PC-9 (cell line): Measurements from ENCODE around the gene INSR. TPM values are rescaled to one million over a fixed set of nuclear protein-coding genes. Genes with fewer than 3 reads are reported as not detected.

Source experiments
- BruUV-seq: library from RNA; stranded (reverse); fragments of 400-500 nt; replicated peaks from 2 replicates; lab custom pipeline; 2021; lab: Mats Ljungman, UMichigan
- CTCF ChIA-PET: fragments of 300-600 bp; sonication (Branson Sonifier 250); formaldehyde crosslinking; loops from one replicate; lab custom pipeline; 2022; ENCODE audit warnings: antibody characterized with exemption; lab: Charles Lee
- POLR2A ChIA-PET: fragments of 300-600 bp; sonication (Branson Sonifier 250); formaldehyde crosslinking; loops from one replicate; lab custom pipeline; 2022; ENCODE audit warnings: antibody characterized with exemption; ENCODE audit not compliant: unreplicated experiment; lab: Charles Lee
- DNase-seq, 2 experiments: peaks; one replicate each; pipeline versions ENCODE4 v3.0.0 to v3.0.0-alpha.2; 2015 to 2022; ENCODE audit warnings: mixed read lengths in 1 of 2
- H2AFZ ChIP-seq: fragments of 200-600 bp; sonication (generic); 2 replicates; pipeline ENCODE4 v1.8.1; 2017; ENCODE audit warnings: antibody characterized with exemption
- H3F3A ChIP-seq: fragments of 200-600 bp; sonication (generic); 2 replicates; pipeline ENCODE4 v1.8.1; 2017; ENCODE audit warnings: antibody characterized with exemption, mild to moderate bottlenecking, low read depth; ENCODE audit not compliant: insufficient read depth
- H3K27ac ChIP-seq: fragments of 200-600 bp; sonication (generic); 2 replicates; pipeline ENCODE4 v1.6.1; 2016; ENCODE audit warnings: mixed run types
- H3K27me3 ChIP-seq: fragments of 200-600 bp; sonication (generic); 2 replicates; pipeline ENCODE4 v1.6.1; 2016; ENCODE audit warnings: low read depth, mixed run types; ENCODE audit not compliant: insufficient read depth
- H3K36me3 ChIP-seq: fragments of 200-600 bp; sonication (generic); 2 replicates; pipeline ENCODE4 v1.6.1; 2016; ENCODE audit warnings: low read depth, mixed run types
- H3K4me1 ChIP-seq: fragments of 200-600 bp; sonication (generic); replicated peaks from 2 replicates; pipeline ENCODE4 v1.6.1; 2016; ENCODE audit warnings: mixed run types; ENCODE audit not compliant: insufficient read depth
- H3K4me2 ChIP-seq: fragments of 200-600 bp; sonication (generic); 2 replicates; pipeline ENCODE4 v1.6.1; 2017; ENCODE audit warnings: mixed run types
- H3K4me3 ChIP-seq: fragments of 200-600 bp; sonication (generic); 2 replicates; pipeline ENCODE4 v1.6.1; 2016; ENCODE audit warnings: mixed run types
- H3K79me2 ChIP-seq: fragments of 200-600 bp; sonication (generic); 2 replicates; pipeline ENCODE4 v1.6.1; 2017; ENCODE audit warnings: low read depth, mixed run types
- H3K9me2 ChIP-seq: fragments of 200-600 bp; sonication (generic); 2 replicates; pipeline ENCODE4 v1.8.1; 2017; ENCODE audit warnings: mild to moderate bottlenecking; ENCODE audit not compliant: insufficient read depth
- H3K9me3 ChIP-seq: fragments of 200-600 bp; sonication (generic); 2 replicates; pipeline ENCODE4 v1.8.1; 2016; ENCODE audit warnings: low read depth; ENCODE audit not compliant: insufficient read depth
- H4K20me1 ChIP-seq: fragments of 200-600 bp; sonication (generic); 2 replicates; pipeline ENCODE4 v1.8.1; 2017; ENCODE audit not compliant: insufficient read depth
- CTCF ChIP-seq: fragments of 200-600 bp; sonication (generic); conservative IDR thresholded peaks from 2 replicates; pipeline ENCODE4 v1.6.1; 2017; ENCODE audit warnings: mixed run types, antibody characterized with exemption, mild to moderate bottlenecking, moderate library complexity
- EZH2 ChIP-seq: fragments of 200-600 bp; sonication (generic); IDR thresholded peaks from 2 replicates; pipeline ENCODE4 v1.8.0; 2017; ENCODE audit warnings: antibody characterized with exemption, low read depth
- intact Hi-C: fragments of 100-400 bp; cut with micrococcal nuclease; formaldehyde crosslinking; loops from one replicate; pipeline ENCODE4 v1.10.0; 2022; ENCODE audit not compliant: unreplicated experiment
- total RNA-seq: library from RNA; stranded (reverse); gene quantifications from 2 replicates; pipeline ENCODE4 v1.2.3, GENCODE V29; 2021

Gene INSR
- total RNA-seq, 1 experiment from 2014 or later = 9.3 TPM

DNA sequence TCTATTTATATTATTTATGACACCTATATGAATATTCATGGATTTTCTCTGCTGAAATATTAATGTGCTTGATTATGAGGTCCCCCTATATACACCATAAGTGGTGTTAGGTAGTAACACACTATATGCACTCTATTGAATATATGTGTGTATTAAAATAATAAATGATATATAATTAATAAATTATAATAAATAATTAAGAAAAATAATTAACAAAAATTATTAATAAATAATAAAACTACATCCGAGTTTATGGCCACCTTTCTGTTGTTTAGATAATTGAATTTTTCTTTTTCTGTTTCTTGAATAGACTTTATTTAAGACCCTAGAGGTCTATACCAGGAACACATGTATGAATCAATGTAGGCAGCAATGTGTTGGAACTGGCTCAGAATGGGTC, 33.6 kb upstream of the INSR start:
- Histone ChIP-seq H3K27me3 (no peaks in the 10 kb centered on the region), H3K9me3 (no peaks in the 10 kb centered on the region), H3K4me2 (no peak overlapping the region), H3K4me1 (no peaks in the 10 kb centered on the region), H3K4me3 (no peak overlapping the region), H3K79me2 (no peaks in the 10 kb centered on the region), H2AFZ (no peak overlapping the region), H3F3A (no peaks in the 10 kb centered on the region), H3K36me3 (no peaks in the 10 kb centered on the region), H4K20me1 (no peaks in the 10 kb centered on the region), H3K9me2 (no peaks in the 10 kb centered on the region), H3K27ac (no peak overlapping the region)
- ChIA-PET POLR2A (interaction anchor here (0.6 kb wide), 1 partner anchor 44 kb away, joined by 3 read pairs; no protein-coding TSS in a partner anchor), CTCF (interaction anchor here (0.6 kb wide), 1 partner anchor 8 kb away, joined by 5 read pairs; no protein-coding TSS in a partner anchor)
- DNase-seq = no peak
- intact Hi-C loops = no loop called here
- no TSS peak for BruUV-seq
- TF ChIP-seq EZH2 (no peak), CTCF (no peak)

DNA sequence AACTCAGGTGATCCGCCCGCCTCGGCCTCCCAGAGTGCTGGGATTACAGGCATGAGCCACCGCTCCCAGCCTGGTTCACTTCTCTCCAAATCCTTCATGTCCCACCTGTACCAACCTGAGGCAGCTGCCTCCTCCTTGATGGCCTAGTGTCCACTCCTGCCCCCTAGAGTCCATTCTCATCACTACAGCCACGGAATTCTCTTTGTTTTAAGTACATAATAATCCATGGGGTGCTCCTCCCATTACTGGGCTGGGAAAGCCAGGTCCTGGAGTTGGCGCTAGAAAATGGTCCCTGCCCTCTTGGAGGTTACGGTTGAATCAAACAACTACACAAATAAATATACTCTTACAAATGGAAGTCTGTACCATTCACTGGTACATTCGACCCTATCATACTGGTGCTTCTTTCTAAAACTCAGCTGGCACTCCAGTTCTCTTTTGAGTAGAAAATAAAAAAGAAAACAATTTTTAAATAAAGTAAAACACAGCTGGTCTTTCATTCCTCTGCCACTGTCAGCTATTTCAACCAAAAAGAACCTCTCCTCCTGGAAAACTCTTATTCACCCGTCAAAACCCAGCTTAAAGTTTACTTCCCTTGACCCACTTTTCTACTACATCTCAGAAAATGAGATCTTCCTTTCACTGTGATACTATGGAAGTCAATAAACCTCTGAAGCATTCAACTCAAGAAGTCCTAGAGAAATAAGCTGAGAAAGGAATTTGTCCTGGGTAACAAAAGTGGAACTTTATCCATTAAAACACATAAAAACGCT, 32.1 kb upstream of the INSR start:
- Histone ChIP-seq H3K79me2 (no peaks in the 10 kb centered on the region), H3K4me1 (no peaks in the 10 kb centered on the region), H3K4me2 (no peak overlapping the region), H3K27me3 (0 out of 2 replicates have a peak, but pooled peaks cover 1% of the 10 kb centered on the region), H4K20me1 (no peaks in the 10 kb centered on the region), H3K9me2 (no peaks in the 10 kb centered on the region), H2AFZ (no peak overlapping the region), H3K9me3 (no peaks in the 10 kb centered on the region), H3K36me3 (no peaks in the 10 kb centered on the region), H3K27ac (no peak overlapping the region), H3K4me3 (no peak overlapping the region), H3F3A (no peaks in the 10 kb centered on the region)
- CTCF ChIA-PET = interaction anchor here (0.8 kb wide), 1 partner anchor 134 kb away, joined by 3 read pairs; no protein-coding TSS in a partner anchor
- intact Hi-C loops = no loop called here
- no TSS peak for BruUV-seq
- POLR2A ChIA-PET = no interaction called here
- DNase-seq = no peak
- TF ChIP-seq CTCF (peak; percentile 65), EZH2 (no peak)

GRCh38 chr19:7318176-7318575, 24.0 kb upstream of the INSR start:
- H4K20me1 ChIP-seq = no peaks in the 10 kb centered on the region
- no peak overlapping the region for H2AFZ ChIP-seq
- no peaks in the 10 kb centered on the region for H3K4me1 ChIP-seq
- DNase-seq = no peak
- intact Hi-C loops = no loop called here
- no peaks in the 10 kb centered on the region for H3K36me3 ChIP-seq
- TF ChIP-seq EZH2 = no peak
- H3K4me2 ChIP-seq = no peak overlapping the region
- no peak overlapping the region for H3K4me3 ChIP-seq
- ChIA-PET CTCF (no interaction called here), POLR2A (no interaction called here)
- H3F3A ChIP-seq = no peaks in the 10 kb centered on the region
- no peaks in the 10 kb centered on the region for H3K79me2 ChIP-seq
- peaks cover 3% of the 10 kb centered on the region; the same call in 1 of the 2 replicates for H3K27me3 ChIP-seq
- BruUV-seq = no TSS peak
- H3K9me2 ChIP-seq = no peaks in the 10 kb centered on the region
- no peak overlapping the region for H3K27ac ChIP-seq
- no peaks in the 10 kb centered on the region for H3K9me3 ChIP-seq
